Measurements from ENCODE around the gene S1PR4. TPM values are rescaled to one million over a fixed set of nuclear protein-coding genes. Genes with fewer than 3 reads are reported as not detected.
"Not testable (repeated sequence)": the region's sequence is repeated elsewhere in the genome, so short reads cannot be mapped to it uniquely, and the experiment has no call there.

The S1PR4 gene
- total RNA-seq, 1 experiment from 2014 or later, result not detected

DNA sequence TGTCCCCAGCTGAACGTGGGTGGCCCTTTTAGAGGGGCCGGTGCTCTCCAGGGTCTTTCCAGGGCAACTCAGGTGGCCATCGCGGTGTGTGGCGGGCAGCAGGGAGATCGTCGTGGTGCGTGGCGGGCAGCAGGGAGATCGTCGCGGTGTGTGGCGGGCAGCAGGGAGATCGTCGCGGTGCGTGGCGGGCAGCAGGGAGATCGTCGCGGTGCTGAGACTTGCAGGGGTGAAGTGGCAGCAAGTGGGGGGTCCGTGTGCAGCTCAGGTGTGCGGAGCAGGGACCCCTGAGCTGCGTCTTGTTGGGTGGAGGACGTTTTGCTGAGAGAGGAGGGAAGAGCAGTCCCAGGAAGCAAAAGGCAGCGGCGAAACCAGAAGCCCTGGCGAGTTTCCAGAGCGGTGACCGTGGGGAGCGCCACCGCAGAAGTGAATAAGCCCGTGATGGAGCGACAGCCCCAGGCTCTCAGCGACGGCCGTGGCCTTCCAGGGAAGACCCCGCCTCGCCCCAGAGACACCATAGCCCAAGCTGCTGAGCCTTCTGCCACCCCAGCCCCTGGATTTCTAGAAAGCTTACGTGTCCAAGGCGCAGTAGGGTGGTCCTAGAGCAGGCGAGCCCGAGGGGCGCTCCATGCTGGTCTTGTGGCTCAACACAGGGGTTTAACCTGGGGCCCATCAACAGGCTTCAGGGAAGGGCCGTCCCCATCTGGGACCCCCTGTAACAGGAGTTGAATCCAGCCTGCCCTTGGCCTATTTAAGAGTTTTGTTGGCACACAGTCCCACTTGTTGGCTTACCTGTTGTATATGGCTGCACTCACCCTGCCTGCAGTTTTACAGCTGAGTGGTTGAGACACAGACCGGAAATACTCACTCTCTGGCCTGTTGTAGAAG lies 12.6 kb downstream of the S1PR4 start:
- in situ Hi-C loops (cut with HindIII; ENCODE audit: low sequenced_read_pairs), result no loop called here
- no peak for DNase-seq (ENCODE audit: low spot score)

- in situ Hi-C loops (cut with HindIII; ENCODE audit: low sequenced_read_pairs), result not testable (repeated sequence)
These were observed 13.2 kb downstream of the S1PR4 start for GRCh38 chr19:3191806-3192104.

GRCh38 chr19:3192228-3192635 lies 13.7 kb downstream of the S1PR4 start:
- in situ Hi-C loops (cut with HindIII; ENCODE audit: low sequenced_read_pairs), result no loop called here
- DNase-seq (ENCODE audit: low spot score), result no peak

More at GRCh38 chr19:3191806-3192104, 13.2 kb downstream of the S1PR4 start:
- DNase-seq (ENCODE audit: low spot score), result not testable (repeated sequence)

GRCh38 chr19:3192684-3193083 lies 14.1 kb downstream of the S1PR4 start:
- DNase-seq (ENCODE audit: low spot score), result no peak
- in situ Hi-C loops (cut with HindIII; ENCODE audit: low sequenced_read_pairs), result no loop called here

DNA sequence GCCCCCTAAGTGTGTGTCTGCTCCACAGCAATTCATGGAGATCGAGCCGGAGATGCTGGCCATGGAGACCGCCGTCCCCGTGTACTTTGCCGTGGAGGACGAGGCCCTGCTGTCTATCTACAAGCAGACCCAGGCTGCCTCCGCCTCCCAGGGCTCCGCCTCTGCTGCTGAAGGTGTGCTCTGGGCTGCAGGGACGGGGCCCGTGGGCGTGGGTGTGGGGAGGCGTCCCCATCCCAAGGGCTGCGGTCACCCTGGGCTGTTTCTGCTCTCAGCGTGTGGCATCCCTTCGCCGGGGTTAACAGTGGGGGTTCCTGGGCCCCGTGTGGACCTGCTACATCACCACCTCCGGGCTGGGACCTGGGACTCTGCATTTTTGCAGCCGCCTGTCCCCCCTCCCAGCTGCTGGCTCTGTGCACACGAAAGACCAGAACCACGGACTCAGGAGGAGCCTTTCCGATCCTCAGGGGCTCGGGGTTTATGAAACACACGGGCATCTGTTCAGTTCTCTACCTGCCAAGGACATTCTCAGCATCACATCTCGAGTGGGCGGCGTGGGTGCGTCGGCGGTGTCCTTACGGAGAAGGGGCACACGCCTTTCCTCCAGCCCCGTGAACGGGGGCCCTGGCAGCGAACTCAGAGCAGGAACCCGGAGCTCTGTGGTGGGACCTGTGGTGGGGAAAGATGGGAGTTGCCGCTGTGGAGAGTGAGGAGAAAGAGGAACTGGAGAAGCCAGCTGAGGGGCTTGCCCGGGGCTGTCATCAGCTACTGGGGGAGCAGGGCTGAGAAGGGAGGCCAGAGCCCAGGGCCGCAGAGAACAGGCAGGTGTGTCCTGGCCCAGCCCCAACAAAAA lies 14.9 kb downstream of the S1PR4 start:
- no peak for DNase-seq (ENCODE audit: low spot score)
- in situ Hi-C loops (cut with HindIII; ENCODE audit: low sequenced_read_pairs), result no loop called here

- DNase-seq (ENCODE audit: low spot score), result no peak
- in situ Hi-C loops (cut with HindIII; ENCODE audit: low sequenced_read_pairs), result no loop called here
These were observed 15.8 kb downstream of the S1PR4 start for GRCh38 chr19:3194106-3195087.

DNA sequence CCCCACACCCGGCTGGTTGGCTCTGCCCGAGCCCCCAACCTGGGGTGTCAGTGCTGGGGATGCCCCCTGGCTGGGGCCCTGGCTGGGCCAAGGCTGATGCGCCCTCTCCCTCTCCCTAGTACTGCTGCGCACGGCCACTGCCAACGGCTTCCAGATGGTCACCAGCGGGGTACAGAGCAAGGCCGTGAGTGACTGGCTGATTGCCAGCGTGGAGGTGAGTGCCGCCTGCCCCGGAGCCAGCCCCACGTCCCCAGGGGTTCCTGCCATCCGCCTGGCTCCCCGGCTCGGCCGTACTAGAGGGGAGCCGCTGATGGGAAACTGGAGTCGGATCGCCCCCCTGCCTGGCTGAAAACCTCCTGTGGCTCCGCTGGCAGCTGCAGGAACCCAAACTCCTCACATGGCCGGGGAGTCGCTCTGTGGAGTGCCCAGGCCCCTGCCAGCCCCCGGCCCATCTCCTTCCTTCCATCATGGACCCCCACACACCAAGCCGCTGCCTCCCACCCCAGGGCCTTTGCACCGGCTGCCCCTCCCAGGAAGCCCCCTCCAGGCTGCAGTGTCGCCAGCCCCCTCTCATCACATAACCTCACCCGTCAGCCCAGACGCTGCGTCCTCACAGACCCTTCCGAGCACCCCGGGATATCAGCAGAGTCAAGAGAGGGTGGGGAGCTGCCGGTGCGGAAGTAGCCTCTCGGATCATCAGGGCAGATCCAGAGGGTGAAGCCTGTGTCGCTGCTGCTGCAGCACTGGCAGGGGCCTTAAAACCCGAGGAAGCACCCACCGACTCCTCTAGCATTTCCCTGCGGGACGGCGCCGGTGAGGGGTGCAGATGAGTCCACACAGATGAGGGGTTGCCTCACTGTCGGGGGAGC lies 17.7 kb downstream of the S1PR4 start:
- DNase-seq (ENCODE audit: low spot score), result peak; percentile 82
- in situ Hi-C loops (cut with HindIII; ENCODE audit: low sequenced_read_pairs), result no loop called here

- no peak for DNase-seq (ENCODE audit: low spot score)
- in situ Hi-C loops (cut with HindIII; ENCODE audit: low sequenced_read_pairs), result no loop called here
These were observed 18.3 kb downstream of the S1PR4 start for GRCh38 chr19:3196933-3197205.

DNA sequence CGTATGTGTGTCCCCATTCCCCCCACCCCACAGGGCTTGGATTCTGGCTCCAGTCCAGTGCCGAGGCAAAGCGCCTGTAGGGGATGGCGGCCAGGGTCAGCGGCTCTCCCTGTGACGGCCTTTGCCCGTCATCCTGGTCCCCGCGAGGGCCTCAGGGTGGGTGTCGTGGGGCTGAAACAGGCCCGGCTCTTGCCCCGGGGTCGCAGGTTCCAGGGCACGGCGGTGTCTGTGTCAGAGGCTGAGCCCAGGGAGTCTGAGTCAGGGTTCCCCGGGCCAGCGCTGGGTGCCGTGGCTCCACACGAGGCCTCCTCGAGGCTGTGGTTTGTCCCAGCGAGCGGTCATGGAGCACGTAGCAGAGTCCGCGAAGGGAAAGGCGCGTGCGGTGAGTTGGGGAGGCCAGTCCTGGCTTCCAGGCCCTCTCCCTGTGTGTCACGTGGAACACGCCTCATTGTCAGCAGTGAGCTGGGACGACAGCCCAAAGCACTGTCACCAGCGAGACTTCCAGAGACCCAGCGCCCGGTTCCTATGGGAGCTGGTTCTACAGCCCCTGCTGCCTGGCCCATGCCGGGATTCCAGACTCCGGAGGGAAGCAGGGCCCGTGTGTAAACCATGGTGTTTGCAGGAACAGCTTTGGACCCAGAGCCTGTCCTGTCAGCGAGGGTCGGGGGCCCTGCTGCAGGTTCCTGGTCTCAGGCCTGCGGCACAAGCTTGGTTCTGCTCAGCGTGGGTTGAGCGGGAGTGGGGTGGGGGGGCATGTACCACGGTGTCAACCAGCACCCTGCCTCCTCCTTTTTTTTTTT lies 20.5 kb downstream of the S1PR4 start:
- in situ Hi-C loops (cut with HindIII; ENCODE audit: low sequenced_read_pairs), result no loop called here
- DNase-seq (ENCODE audit: low spot score), result peak; percentile 29

- in situ Hi-C loops (cut with HindIII; ENCODE audit: low sequenced_read_pairs), result no loop called here
- no peak for DNase-seq (ENCODE audit: low spot score)
These were observed 22.6 kb downstream of the S1PR4 start for GRCh38 chr19:3201072-3201700.

DNA sequence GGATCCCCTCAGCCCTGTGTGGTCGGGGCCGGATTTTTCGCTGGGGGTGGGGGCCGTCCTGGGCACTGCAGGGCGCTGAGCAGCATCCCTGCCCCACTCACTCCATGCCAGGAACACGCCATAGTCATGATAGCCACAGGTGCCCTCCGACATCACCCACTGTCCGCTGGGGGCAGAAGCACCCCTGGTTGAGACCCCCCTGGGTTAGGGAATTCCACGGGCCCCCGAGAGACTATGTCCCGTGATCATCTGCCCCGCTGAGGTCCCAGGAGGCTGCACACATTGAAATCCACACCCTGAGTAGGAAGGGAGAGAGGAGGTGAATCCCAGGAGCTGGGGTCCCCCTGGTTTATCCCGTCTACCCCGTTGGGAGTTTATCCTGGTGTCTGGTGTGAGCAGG lies 23.3 kb downstream of the S1PR4 start:
- in situ Hi-C loops (cut with HindIII; ENCODE audit: low sequenced_read_pairs), result no loop called here
- no peak for DNase-seq (ENCODE audit: low spot score)

DNA sequence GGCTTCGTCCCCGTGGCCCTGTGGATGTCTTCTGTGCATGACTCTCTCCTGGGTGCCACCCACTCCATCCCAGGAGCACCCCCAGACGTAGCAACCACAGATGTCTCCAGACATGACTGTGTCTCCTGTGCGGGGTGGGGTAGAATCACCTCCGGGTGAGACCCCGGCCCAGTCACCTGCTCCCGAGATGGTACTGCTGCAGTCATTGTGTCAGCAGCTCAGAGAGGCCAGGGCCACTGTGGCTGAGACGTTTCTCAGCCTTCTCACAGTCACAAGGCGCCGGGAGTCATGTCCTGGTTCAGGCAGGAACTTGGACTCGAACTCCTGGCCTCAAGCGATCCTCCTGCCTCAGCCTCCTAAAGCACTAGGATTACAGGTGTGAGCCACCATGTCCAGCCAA lies 23.8 kb downstream of the S1PR4 start:
- DNase-seq (ENCODE audit: low spot score), result no peak
- in situ Hi-C loops (cut with HindIII; ENCODE audit: low sequenced_read_pairs), result no loop called here

DNA sequence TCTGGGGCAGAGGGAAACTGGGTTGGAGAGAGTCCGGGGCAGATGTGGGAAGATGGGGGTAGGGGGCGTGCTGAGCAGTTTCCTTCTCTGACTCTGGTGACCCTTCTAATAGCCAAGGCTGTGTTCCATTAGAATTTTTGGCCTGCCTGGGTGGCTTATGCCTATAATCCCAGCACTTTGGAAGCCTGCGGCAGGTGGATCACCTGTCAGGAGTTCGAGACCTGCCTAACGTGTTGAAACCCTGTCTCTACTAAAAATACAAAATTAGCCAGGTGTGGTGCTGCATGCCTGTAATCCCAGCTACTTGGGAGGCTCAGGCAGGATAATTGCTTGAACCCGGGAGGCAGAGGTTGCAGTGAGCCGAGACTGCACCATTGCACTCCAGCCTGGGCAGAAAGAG lies 24.3 kb downstream of the S1PR4 start:
- in situ Hi-C loops (cut with HindIII; ENCODE audit: low sequenced_read_pairs); DNase-seq (ENCODE audit: low spot score): not testable (repeated sequence)

GRCh38 chr19:3203805-3204645 lies 25.5 kb downstream of the S1PR4 start:
- in situ Hi-C loops (cut with HindIII; ENCODE audit: low sequenced_read_pairs), result no loop called here
- no peak for DNase-seq (ENCODE audit: low spot score)

- no peak for DNase-seq (ENCODE audit: low spot score)
- in situ Hi-C loops (cut with HindIII; ENCODE audit: low sequenced_read_pairs), result no loop called here
These were observed 26.2 kb downstream of the S1PR4 start for GRCh38 chr19:3204646-3205275.
